Kidney tubule cell (primary cell): ENCODE results near the gene METAP1D.
"Not testable (repeated sequence)": the region's sequence is repeated elsewhere in the genome, so short reads cannot be mapped to it uniquely, and the experiment has no call there.

ENCODE experiments used
- DNase-seq: peaks from one replicate; pipeline ENCODE4 v3.0.0-alpha.2; 2018; ENCODE audit warnings: low spot score

The METAP1D gene

DNA sequence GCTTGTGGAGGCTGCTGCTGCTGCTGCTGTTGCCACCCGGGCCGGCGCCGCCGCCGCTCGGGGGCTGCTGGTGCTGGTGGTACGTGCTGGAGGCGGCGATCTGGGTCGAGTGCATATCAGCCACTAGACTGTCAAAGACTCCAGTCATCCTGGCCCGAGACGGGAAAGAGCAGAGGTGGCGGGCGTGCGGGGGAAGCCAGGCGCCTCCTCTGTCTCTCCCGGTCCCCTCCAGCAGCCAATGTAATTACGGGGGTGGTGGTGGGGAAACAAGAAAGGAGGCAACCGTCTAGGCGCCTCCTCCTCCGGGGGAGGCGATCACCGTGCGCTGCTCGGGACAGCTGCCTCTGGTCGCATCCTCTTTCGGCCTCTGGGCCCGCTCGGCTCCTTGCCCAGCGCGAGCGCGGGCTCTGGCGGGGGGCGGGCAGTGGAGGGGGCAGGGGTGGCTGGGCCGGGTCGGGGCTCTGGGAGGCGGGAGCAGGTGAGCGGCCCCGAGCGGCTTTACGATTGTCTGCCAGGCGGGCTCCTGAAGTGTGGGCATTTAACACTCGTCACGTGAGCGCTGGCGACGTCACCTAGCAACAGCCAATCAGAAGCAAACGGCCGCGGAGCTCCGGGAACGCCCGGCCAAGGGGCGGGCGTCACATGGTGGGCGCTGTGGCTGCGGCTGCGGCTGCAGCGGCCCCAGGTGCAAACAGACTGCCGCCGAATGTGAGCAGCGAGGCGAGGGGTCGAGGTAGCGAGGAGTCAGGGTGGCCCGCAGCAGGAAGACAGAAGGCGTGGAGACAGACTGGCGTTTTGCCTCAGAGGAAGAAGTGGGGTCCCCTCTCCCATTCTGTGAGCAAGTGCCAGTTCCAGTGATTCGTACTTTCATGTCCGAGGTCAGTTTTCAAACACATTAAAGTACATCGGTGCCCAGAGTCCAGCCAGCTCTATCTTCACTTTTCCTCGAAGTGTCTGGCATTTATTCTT lies 102.9 kb downstream of the METAP1D start, which contains the start of gene DLX2:
Gene DLX2 (minus strand): TSS at position 510 of the 969 bp plus-strand sequence. CDS start 362 bp downstream, at position 148.
- peak; percentile 88 for DNase-seq

DNA sequence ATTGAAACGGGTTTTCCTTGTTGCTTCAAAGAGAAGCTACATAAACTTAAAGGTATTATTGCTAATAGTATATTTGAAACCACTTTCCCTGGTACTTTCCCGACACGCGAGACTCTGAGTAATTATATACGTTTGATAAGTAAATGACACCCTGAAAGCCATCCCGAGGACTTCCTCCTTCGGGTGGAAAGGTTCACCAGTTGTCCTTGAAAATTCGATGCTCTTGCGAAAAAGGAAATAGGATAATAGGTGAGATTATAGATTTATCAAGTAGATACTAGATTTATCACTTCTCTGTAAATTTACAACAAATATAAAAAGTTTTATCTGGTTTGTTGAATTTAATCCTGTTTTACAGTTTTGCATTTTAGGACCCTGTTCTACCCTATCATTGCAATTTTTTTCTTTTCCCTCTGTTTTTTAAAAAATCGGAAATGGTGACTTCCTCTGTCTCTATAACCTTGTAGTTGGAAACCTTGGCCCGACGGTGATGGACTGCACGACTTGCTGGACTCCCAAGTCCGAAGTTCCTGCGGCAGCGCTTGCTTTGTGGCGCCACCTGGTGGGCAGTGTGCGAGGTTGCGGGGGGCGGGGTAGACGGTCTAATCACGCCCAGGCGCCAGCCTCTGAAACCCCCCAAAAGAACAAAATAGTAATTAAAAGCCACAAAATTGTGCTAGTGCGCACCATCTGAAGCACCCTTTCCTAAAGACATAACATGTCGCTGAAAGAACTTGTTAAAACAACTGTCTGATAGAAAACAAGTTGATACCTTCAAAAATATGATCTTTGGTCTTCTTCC lies 103.9 kb downstream of the METAP1D start:
- DNase-seq: peak; percentile 83

DNA sequence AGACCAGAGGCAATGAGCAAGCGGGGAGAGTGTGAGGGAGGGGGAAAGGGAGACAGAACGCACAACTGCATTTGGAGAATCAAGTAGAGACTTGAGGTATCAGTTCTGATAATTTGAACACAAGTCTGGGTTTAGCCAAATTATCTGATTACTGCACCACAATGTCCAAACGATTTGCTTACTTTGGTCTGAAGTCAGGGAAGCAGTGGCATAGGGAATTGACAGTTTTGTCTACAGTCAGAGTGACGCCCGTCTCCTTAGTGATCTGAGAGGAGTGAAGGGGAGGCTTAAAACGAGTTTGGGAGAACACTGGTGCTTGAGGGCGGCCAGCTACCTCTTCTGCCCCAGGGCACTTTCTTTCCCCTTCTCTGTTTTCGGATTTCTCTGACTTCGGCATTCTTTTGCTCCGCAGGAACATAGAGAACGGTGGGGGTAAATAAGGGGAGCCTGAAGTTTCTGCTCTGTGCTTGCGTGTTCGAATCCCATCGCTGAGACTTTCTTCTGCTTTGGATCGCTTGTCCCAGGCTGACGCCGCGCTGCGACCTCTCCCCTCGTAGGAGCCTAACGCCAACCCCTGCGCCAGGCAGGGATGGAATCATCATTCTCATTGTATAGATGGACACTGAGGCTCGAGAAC lies 105.8 kb downstream of the METAP1D start:
- no peak for DNase-seq

DNA sequence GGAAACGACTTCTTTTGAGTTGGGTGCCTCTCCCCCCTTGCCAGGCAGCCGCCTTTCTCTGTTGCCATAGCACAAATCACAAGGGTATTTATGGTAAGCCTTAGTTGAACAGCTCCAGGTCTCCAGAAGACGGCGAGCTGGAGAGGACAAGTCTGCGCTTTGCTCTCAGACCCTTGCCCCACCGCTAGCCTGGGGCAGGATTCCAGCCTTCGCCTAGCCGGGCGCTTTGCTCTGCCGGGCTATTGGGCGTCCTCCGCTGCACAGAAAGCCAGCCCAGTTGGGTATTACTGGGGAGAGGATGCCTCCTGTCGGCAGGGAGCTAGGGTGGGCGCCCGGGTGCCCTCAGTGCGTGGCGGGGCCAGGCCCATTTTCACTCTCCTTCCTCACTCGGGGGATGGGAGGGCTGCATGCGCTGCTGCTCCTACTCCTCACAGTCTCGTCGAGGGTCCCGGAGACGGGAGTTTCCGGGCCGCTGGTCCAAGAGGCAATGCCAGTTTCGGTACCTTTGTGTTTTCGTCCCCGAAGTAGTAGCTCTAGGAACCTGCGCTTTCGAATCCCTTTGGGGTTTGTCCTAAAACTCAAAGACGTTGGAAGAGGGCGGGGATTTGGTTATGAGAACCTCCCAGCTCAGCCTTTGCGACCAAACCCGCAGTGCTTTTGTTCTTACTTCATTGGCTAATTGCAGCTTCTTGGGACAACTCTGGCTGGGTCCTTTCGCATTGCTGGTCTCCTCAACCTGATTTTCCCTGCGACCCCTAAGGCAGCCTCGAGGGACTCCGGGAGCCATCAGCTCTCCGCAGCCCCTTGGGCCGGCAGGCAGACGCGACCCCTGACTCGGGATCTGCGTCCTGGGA lies 106.6 kb downstream of the METAP1D start:
- DNase-seq: peak; percentile 47

DNA sequence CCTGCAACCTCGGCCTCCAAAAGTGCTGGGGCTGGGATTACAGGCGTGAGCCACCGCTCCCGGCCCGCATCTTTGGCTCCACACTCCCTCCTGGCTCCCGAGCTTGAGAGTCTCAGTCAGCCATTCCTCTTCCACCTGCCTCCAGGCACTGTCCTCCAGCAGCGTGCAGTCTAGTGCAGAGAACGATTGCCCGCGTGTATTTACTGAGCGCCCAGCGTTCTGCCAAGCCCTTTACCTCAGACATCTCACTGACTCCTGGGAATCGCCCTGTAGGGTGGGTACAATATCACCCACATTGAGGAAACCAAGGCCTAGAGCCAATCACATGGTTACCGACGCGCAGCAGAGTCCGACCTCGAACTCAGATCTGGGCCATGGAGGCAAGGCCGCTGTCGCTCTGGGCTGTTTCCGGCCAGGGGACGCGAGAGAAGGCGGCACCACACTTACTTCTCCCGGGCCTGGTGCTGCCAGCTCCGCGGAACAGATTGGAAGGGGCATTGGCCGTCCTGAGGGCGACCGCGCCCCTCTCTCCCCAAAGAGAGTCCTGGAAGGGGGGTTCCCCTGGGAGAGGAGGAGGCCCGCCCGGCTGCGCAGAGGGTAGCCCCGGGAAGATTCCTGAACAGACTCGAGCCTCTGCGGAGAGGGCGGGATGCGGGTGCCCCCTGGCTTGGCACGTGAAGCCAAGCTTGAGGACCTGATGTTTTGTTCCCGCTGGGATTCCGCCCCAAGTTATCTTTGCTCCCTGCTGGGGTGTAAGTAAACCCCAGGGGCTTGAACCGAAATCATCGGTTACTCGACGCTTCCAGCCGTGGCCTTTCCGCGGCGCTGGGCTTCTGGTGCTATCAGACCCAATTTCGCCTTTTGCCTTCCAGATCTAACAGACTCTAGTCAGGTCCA lies 108.2 kb downstream of the METAP1D start:
- no peak for DNase-seq

DNA sequence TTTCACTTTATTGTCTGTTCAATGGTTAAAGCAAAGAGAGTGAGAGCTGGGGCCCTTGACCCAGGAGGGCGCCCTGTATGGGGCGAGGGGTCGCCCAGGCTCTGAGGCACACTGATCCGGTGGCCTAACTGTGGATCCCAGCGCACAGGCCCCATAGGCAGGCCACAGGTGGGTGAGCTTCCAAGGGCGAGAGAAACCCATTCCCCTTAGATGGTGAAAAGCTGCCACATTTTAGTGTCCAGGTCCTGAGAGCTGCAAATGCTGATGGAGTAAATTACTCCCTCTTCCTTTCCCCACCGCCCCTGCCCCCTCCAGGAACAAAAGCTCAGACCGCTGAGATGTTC lies 108.8 kb downstream of the METAP1D start:
- no peak for DNase-seq

DNA sequence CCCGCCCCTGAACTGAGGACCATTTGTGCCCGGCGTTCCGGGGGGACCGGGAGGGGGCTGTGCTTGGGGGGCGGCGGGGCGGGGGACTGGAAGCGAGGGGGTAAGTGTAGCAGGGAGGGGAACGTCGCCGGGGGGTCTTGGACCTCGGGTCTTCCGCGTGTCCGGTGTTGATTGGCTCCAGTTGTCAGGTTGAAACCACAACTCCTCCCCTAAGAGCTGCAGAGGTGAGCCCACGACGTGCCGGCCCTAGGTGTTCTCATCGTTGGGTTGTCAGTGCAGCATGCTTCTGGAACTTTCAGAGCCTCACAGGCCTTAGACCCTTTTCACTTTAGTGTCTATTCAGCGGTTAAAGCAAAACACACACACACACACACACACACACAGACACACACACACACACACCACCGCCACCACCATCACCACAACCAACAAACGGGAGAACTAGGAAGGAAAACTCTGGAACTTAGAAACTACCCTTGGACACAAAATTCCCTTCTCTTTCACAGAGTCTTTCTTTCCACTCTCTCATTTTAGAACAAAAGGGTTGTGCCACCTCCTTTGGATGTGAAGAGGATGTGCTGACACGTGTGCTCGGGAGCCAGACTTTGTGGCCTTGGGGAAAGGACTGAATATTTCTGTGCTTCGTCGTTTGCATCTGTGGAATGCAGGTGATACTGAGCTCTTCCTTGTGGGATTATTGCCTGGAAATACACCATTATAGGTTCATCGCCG lies 109.7 kb downstream of the METAP1D start:
- DNase-seq: peak; percentile 29

DNA sequence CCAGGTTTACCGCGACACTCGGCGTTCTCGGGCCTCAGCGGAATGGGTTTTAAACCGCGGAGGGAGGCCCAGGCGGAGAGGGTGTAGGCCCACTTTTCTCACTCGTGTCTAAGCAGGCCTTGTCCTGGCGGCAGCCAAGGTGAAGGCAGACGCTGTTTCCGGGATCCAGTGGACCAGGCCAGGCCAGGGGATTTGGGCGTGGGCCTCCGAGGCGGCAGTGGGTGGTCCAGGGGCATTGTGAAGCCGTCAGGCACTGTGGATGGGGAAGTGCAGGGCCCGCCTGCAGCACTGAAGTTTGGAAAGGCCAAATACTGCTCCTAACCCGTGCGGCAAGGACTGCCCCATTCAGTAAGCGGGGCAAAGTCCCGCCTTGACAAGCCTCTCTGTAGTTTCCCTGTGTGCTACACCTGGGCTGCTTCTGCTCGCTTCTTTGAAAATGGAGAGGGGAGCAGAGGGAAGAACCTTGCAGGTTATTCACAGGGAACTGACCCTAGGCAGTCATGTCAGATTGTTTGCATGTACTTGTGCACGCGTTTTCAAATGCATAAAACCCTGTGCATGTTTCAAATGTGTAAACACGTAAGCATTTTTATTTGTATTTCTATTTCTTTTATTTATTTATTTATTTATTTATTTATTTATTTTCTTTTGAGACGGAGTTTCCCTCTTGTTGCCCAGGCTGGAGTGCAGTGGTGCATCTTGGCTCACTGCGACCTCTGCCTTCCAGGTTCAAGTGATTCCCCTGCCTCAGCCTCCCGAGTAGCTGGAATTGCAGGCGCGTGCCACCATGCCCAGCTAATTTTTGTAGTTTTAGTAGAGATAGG lies 110.4 kb downstream of the METAP1D start:
- no peak for DNase-seq

DNA sequence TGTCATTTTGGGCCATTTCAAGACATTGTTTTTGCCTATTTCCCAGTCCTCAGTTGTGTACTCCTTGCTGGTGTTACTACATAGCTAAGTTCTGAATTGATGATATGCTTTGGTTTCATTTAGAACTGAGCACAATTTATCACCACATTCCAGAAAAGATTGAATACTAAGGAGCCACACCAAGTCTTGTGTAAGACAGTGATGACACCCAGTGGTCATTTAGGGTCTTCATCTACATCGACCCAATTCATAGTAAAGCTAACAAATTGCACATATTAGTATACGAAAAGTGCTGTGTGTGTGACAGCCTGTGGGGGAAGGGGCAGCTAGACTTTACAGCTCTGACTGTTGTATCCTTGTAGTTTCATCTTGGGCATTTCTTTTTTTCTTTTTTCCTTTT lies 113.9 kb downstream of the METAP1D start:
- peak; percentile 47 for DNase-seq

DNA sequence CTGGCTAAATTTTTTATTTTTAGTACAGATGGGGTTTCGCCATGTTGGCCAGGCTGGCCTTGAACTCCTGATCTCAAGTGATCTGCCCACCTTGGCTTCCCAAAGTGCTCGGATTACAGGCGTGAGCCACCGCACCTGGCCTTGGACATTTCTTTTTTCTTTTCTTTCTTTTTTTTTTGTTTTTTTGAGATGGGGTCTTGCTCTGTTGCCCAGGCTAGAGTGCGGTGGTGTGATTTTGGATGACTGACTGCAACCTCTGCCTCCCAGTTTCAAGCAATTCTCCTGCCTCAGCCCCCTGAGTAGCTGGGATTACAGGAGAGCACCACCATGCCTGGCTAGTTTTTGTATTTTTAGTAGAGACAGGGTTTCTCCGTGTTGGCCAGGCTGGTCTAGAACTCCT lies 114.4 kb downstream of the METAP1D start:
- not testable (repeated sequence) for DNase-seq

DNA sequence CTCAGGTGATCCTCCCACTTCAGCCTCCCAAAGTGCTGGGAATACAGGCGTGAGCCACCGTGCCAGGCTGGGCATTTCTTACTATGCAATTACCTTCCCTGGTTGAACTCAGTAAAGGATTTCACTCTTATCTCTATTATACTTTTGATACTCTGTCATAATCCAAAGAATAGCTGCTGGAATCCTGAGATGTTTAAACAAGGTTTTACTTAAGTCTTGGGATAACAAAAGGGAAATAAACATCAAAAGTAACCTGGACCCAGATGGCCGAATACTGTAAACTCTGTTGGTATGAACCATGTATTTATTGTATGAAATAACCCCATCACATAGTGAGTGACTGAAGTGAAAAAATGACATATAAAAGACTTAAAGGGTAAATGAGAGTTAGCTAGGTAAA lies 114.8 kb downstream of the METAP1D start:
- no peak for DNase-seq

DNA sequence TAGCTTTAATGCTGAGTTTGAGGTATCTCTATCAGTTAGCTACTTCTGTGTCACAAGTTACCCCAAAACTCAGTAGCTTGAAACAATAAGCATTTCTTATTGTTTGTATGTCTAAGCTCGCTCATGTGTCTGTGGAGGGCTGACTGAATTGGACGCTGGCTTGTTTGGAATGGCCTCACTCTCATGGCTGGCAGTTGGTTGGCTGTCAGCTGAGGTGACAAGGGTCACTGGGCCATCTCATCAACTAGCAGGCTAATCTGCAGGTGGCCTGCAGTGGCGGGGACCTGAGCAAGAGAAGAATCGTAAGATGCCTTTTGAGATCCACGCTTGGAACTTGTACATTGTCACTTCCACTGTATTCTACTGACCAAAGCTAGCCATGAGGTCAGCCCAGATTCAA lies 116.4 kb downstream of the METAP1D start:
- DNase-seq: no peak

DNA sequence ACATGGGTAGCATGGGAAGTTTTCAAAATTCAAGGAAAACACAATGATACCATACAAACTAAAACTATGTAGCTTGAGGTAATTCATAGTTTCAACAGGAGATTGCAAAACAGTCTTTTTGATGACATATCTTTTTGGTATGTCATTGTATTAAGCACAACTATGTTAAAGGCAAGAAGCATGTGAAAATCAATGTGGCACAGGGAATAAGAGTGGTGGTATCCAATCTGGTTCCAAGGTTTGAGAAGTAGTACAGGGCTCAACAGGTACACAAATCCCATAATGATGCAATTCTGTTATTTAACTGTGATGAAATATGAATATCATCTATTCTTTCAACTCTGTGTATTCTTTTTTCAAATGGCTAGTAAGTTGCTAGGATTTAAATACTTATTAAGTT lies 119.3 kb downstream of the METAP1D start:
- DNase-seq: peak; percentile 67

DNA sequence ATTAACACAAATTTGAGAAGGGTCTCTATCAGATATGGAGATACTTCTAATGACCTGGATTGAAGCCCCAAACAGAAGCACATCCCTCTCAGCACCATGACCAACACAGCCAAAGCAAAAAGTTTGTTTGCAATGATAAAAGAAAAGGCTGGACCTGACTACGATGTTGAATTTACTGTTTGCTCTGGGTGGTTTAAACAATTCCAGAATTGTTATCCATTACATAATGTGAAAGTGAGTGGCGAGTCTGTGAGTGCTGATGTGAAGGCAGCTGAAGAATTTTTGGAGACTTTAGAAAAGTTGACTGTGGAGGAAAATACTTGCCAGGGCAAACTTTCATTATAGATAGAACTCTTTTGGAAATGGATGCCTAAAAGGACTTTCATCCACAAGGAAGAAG lies 120.4 kb downstream of the METAP1D start:
- DNase-seq: no peak

DNA sequence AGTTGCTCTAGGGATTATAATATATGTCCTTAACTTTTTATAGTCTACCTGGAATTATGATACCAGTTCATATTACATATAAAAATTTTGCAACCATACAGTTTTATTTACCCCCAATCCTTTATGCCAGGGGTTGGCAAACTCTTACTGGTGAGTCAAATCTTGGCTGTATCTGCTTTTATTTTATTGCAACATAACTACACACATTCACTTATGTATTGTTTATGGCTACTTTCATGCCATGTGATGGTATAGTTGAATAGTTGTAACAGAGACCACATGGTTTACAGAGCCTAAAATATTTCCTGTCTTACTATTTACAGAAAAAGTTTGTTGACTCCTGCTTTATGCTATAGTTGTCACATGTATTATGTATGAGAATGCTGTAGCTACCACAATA lies 128.7 kb downstream of the METAP1D start:
- DNase-seq: no peak

DNA sequence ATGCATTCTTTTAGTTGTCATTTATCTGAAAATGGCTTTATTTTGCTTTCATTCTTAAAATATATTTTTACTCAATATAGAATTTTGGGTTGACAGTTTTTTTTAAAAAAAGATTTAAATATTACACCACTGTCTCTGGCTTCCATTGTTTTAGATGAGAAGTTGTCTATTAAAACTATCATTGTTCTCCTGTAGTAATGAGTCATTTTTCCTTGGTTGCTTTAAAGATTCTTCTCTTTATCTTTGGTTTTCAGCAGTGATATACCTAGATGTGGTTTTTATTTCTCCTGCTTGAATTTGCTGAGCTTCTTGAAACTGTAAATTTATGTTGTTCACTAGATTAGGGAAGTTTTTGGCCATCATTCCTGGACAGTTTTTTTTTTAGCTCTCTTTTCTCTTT lies 129.7 kb downstream of the METAP1D start:
- DNase-seq: no peak
